Activated CD8-positive, alpha-beta memory T cell treated with anti-CD3 and anti-CD28 coated beads, Interleukin-2, amount 10 ng/mL, durations not matched to agents 7 days and 5 days (primary cell): ENCODE results near the gene SDK1. TPM values are rescaled to one million over a fixed set of nuclear protein-coding genes. Genes with fewer than 3 reads are reported as not detected.

Source experiments
- ATAC-seq: fragments of 150-1000 bp; cut with Tn5 transposase; one replicate; pipeline ENCODE4 v1.10.0; 2021; ENCODE audit warnings: moderate library complexity
- CTCF ChIA-PET: fragments of 350-600 bp; sonication (Branson Sonifier 250); formaldehyde crosslinking; loops from one replicate; lab custom pipeline; 2021; ENCODE audit warnings: antibody characterized with exemption; lab: Charles Lee
- DNase-seq: peaks from one replicate; pipeline ENCODE4 v3.0.0-alpha.2; 2020
- H3K27ac Mint-ChIP-seq: one replicate; pipeline ENCODE4 v1.8.0; 2021; ENCODE audit warnings: mild to moderate bottlenecking, mixed read lengths
- H3K27me3 Mint-ChIP-seq: one replicate; pipeline ENCODE4 v1.8.0; 2021; ENCODE audit warnings: mixed read lengths
- H3K36me3 Mint-ChIP-seq: one replicate; pipeline ENCODE4 v1.8.0; 2021; ENCODE audit warnings: mild to moderate bottlenecking, mixed read lengths
- H3K4me1 Mint-ChIP-seq: one replicate; pipeline ENCODE4 v1.8.0; 2021; ENCODE audit warnings: mixed read lengths
- H3K4me3 Mint-ChIP-seq: one replicate; pipeline ENCODE4 v1.8.0; 2021; ENCODE audit warnings: mild to moderate bottlenecking, moderate library complexity, mixed read lengths
- H3K9me3 Mint-ChIP-seq: one replicate; pipeline ENCODE4 v1.8.0; 2022; ENCODE audit warnings: low read depth, mixed read lengths
- total RNA-seq, 2 experiments: library from RNA; stranded (reverse); gene quantifications; one replicate each; pipeline ENCODE4 v1.2.3, GENCODE V29; 2021

Gene SDK1
- total RNA-seq, 2 experiments from 2014 or later, result 0.05 to 0.06 TPM

DNA sequence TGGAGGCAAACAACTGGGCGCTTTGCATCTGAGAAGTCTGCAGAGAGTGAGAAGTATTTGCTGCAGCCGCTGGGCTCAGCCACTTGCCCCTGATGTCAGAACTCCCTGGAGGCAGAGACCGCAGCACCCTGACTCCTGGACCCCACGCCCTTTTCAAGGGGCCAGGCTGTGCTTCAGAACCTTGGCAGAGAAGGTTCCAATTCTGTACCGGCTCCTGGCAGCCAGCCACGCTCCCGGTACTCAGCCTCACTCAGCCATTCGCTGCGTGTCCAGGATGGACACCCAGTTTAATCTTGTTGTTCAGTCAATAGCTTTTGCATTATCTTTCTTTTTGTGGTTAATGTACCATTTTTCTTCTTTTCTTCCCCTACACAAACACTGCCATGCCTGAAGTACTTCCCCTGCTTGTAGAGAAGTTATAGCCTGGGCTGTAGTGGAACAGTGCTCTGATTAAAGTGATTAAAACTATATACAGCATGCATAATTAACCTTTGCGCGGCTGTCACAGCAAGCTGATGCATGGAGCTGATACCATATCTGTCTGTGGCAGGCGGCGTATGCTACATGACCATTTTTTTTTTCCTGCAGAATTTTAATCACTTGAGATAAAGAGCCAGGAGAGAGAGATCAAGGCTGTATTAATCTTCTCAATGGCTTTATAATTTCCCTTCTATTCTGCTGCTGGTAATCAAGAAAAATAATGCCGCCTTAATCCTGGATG, 578.5 kb downstream of the SDK1 start:
- peaks cover 2% of the 10 kb centered on the region for H3K27me3 Mint-ChIP-seq
- H3K4me1 Mint-ChIP-seq, result no peaks in the 10 kb centered on the region
- ATAC-seq (no peak), DNase-seq (no peak)
- H3K9me3 Mint-ChIP-seq, result no peaks in the 10 kb centered on the region
- H3K36me3 Mint-ChIP-seq, result no peaks in the 10 kb centered on the region
- H3K4me3 Mint-ChIP-seq, result no peak overlapping the region
- H3K27ac Mint-ChIP-seq, result no peak overlapping the region
- CTCF ChIA-PET, result no interaction called here

DNA sequence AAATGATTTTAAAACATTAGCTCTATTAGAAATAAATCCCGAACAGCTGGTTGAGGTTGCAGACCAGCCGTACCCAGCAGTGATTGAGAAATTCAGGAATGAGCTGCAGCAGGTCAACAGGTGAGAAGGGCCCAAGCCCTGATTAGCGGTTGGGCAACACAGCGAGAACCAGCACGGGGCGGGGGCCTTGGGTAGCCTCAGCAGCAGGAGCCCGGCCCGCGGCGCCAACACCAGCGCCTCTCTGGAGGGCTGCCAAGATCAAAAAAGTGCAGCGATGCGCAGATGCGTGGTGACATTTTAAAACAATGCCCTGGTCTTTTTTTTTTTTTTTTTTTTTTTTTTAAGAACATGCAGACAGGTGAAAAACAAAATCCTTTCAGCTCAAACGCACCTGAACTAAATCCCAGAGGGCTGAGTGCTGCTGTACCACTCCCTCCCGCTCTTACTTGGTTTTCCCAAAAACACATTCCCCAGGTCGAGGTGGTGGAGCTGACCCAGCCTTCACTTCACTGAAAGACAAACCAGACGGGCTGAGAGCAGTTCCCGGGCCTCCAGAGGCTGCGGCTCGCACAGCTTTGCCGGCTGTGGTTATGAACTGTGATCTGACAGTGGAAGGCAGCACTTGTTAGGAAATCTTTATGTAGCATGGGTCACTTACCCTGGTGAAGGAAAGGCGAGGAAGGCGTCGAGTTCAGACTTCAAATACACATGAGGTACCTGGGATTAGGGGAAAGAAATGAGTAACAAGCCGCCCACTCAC, 579.4 kb downstream of the SDK1 start:
- Mint-ChIP-seq H3K9me3 (no peaks in the 10 kb centered on the region), H3K4me3 (no peak overlapping the region), H3K4me1 (no peaks in the 10 kb centered on the region), H3K27ac (no peak overlapping the region), H3K36me3 (no peaks in the 10 kb centered on the region), H3K27me3 (peaks cover 2% of the 10 kb centered on the region)
- ATAC-seq (no peak), DNase-seq (no peak)
- CTCF ChIA-PET, result no interaction called here

DNA sequence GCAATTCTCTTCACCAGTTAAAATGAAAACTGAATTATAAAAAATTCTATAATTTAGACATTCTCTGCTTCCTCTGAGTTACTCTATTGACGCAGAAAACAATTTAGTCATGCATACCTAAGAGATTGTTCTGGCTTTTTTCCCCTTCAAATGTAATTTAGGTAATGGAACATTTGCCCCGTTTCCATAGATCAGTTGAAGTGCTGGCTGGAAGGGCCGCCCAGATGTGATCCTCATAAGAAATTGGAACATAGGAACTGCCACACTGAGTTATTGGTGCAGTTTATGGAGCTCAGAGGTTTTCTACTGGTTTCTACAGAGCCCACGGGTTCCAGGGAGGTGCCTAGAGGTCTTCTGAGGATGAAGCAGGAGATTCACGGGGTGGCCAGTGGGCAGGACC, 581.7 kb downstream of the SDK1 start:
- H3K9me3 Mint-ChIP-seq, result no peaks in the 10 kb centered on the region
- no peaks in the 10 kb centered on the region for H3K4me1 Mint-ChIP-seq
- CTCF ChIA-PET, result no interaction called here
- no peak overlapping the region for H3K27ac Mint-ChIP-seq
- ATAC-seq (no peak), DNase-seq (no peak)
- H3K4me3 Mint-ChIP-seq, result no peak overlapping the region
- no peaks in the 10 kb centered on the region for H3K27me3 Mint-ChIP-seq
- H3K36me3 Mint-ChIP-seq, result no peaks in the 10 kb centered on the region

DNA sequence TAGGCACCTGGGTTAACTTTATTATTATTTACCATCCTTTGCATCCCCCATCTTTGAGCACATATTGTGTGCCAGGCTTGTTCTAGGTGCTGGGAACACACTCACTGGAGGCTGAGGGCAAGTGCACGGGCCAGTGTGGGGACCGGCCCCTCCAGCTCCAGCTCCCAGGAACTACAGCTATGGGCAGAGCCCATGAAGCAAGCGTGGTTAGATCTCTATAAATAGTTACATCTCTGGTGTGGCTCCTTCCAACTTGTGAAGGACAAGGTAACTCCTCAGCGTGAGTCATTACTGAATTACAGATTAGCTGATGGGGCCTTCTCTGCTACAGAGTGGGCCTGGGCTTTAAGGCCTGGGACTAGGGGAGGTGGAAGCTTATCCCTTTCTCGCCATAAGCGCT, 583.5 kb downstream of the SDK1 start:
- Mint-ChIP-seq H3K4me3 (no peak overlapping the region), H3K4me1 (no peaks in the 10 kb centered on the region), H3K27ac (no peak overlapping the region), H3K36me3 (no peaks in the 10 kb centered on the region), H3K9me3 (no peaks in the 10 kb centered on the region), H3K27me3 (no peaks in the 10 kb centered on the region)
- DNase-seq (no peak), ATAC-seq (no peak)
- CTCF ChIA-PET, result no interaction called here

DNA sequence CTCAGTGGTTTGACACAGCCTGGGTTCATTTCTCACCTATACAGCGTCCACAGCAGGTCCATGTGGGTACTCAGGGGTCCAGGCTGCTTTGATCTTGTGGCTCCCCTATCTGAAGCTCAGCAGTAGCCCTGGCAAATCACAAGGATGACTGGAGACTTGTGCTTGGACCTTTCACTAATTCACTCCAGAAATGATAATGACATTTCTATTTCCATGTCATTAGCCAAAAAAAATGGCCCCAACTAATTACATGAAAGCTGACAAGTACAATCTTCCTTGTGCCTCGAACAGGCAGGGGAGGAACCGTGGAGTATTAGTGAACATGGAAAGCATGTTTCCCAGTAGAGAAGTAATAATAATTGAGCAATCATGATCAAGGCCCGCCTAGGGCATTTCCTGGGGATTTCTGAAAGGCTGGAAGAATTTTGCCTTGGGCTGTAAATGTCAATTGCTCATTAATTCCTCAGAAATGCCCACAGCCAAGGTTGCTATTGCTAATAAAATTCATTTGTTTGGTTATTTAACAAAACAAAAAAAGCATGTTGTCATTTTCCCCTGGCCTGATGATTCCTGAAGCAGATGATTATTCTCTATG, 586.1 kb downstream of the SDK1 start:
- Mint-ChIP-seq H3K27me3 (no peaks in the 10 kb centered on the region), H3K9me3 (no peaks in the 10 kb centered on the region), H3K4me3 (no peak overlapping the region), H3K27ac (no peak overlapping the region), H3K4me1 (no peaks in the 10 kb centered on the region), H3K36me3 (no peaks in the 10 kb centered on the region)
- DNase-seq (no peak), ATAC-seq (no peak)
- CTCF ChIA-PET, result no interaction called here

DNA sequence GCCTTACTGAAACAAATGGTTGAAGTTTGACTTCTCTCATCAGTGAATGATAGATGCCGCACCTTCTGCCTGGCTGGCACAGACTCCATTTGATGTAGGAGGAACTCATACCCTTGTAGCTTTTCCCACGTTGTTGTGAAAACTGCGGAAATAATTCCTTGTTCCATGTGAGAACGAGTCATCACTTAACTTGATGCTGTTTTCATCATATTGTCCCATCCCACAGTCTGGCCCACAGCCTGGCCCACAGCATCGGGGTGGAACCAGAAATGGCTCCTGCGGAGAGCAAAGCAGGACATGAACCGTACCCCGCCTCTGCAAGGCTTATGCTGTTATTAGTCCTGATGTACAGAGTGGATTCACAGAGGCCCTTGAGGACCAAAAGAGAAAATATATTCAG, 587.0 kb downstream of the SDK1 start:
- H3K27ac Mint-ChIP-seq, result no peak overlapping the region
- H3K4me3 Mint-ChIP-seq, result no peak overlapping the region
- DNase-seq (no peak), ATAC-seq (no peak)
- CTCF ChIA-PET, result no interaction called here
- H3K9me3 Mint-ChIP-seq, result no peaks in the 10 kb centered on the region
- H3K36me3 Mint-ChIP-seq, result no peaks in the 10 kb centered on the region
- no peaks in the 10 kb centered on the region for H3K27me3 Mint-ChIP-seq
- H3K4me1 Mint-ChIP-seq, result no peaks in the 10 kb centered on the region

DNA sequence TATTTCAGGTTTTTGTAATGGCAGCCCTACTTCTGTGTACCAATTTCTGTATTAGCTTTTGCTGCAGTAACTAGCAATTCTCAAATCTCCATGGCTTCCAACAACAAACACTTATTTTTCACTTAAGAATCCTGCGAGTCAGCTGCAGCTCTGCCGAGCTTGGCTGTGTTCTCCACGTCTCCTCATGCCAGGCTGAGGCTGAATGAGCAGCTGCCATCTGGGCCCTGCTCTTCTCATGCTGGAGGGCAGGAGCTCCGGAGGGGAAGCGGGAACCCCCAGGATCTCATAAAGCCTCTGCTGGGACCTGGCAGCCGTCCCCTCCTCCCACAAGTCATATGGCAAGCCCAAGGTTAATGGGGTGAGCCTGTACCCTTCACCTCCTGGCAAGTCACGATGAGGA, 591.1 kb downstream of the SDK1 start:
- CTCF ChIA-PET, result no interaction called here
- H3K4me3 Mint-ChIP-seq, result no peak overlapping the region
- no peaks in the 10 kb centered on the region for H3K36me3 Mint-ChIP-seq
- no peaks in the 10 kb centered on the region for H3K4me1 Mint-ChIP-seq
- H3K27me3 Mint-ChIP-seq, result peaks cover 9% of the 10 kb centered on the region
- no peak for ATAC-seq
- no peak for DNase-seq
- H3K27ac Mint-ChIP-seq, result no peak overlapping the region
- no peaks in the 10 kb centered on the region for H3K9me3 Mint-ChIP-seq

DNA sequence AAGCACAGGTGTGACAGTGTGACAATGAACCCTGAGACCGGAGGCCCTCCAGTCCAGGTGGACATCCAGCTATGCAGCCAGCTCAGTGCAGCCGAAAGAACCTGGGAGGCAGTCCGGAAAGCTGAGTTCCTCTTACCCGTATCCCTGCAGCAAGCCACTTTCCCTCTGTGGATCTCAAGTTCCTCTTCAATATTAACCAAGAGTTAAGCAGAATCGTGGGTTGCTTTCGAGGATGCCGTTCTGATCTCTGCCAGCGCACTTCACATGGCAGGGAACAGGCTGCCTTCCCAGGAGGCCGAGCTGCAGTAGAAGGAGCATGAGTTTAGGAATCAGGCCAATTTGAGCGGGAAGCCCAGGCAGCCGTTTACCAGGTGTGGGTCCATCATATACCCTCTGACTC, 591.6 kb downstream of the SDK1 start:
- no peaks in the 10 kb centered on the region for H3K4me1 Mint-ChIP-seq
- CTCF ChIA-PET, result no interaction called here
- ATAC-seq (no peak), DNase-seq (no peak)
- H3K9me3 Mint-ChIP-seq, result no peaks in the 10 kb centered on the region
- no peaks in the 10 kb centered on the region for H3K36me3 Mint-ChIP-seq
- peaks cover 9% of the 10 kb centered on the region for H3K27me3 Mint-ChIP-seq
- H3K4me3 Mint-ChIP-seq, result no peak overlapping the region
- no peak overlapping the region for H3K27ac Mint-ChIP-seq

DNA sequence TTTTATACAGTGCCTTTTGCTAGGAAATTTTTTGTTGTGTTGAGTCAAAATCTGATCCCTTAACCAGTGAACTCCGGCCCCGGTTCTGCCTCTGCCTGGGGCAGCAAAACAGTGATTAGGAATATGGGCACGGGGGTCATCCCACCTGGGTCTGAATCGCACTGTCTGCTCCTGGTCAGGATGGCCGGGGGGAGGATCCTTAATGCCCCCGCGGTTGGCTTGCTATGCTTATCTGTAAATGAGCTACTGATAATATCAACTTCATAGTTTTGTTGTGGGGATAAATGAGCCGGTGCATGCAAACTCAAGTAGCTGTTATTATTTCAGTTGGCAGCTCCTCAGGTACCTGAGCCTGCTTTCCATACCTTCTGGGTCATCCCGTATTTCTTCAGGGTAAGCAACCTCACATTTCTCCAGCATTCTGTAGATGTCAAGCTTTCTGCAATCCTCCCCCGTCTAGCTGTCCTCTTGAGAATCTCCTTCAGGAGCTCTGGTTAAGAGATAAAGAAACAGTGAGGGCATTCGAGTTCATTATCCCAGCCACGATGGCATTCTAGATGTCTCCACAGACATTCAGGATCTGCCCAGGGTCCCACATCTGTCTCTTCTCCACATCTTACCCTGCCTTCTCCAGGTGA, 592.2 kb downstream of the SDK1 start:
- ATAC-seq (no peak), DNase-seq (no peak)
- Mint-ChIP-seq H3K36me3 (no peaks in the 10 kb centered on the region), H3K4me3 (no peak overlapping the region), H3K4me1 (no peaks in the 10 kb centered on the region), H3K27me3 (peaks cover 9% of the 10 kb centered on the region), H3K9me3 (no peaks in the 10 kb centered on the region), H3K27ac (no peak overlapping the region)
- CTCF ChIA-PET, result interaction anchor here (0.9 kb wide), 1 partner anchor 1028 kb away, joined by 3 read pairs; no protein-coding TSS in a partner anchor

DNA sequence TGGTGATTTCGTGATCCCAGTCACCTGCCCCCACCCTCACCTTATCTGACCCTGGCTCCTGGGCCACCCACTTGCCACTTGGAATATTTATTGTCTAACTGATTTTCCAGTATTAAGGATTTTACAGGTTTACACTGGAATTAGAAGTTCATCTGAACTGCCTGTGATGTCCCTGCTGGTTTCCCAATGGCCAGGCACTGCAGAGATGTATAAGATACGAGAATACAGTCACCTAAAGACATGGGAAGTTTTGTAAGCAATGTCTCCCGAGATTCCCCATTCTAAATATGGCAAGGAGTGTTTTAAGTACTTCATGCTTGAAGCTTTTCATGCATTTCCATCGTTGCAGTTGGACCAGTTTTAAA, 592.7 kb downstream of the SDK1 start:
- peaks cover 9% of the 10 kb centered on the region for H3K27me3 Mint-ChIP-seq
- no peak overlapping the region for H3K4me3 Mint-ChIP-seq
- no peak for ATAC-seq
- H3K27ac Mint-ChIP-seq, result no peak overlapping the region
- CTCF ChIA-PET, result interaction anchor here (0.7 to 0.9 kb wide), 2 partner anchors 46 to 1028 kb away, joined by 3 to 5 read pairs; no protein-coding TSS in a partner anchor
- H3K36me3 Mint-ChIP-seq, result no peaks in the 10 kb centered on the region
- H3K4me1 Mint-ChIP-seq, result no peaks in the 10 kb centered on the region
- DNase-seq, result no peak
- no peaks in the 10 kb centered on the region for H3K9me3 Mint-ChIP-seq

DNA sequence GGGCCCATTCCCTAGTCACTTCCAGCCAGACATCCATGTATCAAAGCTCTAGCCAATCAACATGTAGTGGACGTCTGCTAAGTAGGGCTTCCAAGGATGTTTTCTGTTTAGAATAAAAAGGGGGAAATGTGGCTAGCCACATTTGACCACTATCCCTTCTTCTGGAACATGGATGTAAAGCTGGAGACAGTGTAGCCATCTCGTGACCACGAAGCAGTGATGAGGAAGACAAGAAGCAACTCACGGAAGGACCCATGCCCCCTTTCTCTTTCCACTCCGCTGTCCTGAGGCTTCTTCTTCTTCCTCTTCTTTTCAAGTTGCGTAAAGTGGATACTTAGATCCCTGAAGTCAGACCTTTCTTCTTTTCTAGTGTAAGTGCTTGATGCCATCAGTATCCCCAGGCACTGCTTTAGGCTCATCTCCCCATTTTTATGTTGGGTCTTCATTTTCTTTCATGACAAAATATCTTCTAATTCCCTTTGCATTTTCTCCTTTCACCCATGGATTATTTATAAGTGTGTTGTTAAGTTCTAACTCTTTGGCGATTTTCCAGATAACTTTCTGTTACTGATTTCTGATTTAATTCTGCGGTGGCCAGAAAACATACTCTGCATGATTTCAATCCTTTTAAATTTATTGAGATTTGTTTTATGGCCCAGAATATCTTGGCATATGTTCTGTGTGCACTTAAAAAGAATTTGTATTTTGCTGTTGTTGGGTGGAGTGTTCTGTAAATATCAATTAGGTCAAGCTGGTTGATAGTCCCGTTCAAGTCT, 594.5 kb downstream of the SDK1 start:
- ATAC-seq, result no peak
- no peaks in the 10 kb centered on the region for H3K9me3 Mint-ChIP-seq

DNA sequence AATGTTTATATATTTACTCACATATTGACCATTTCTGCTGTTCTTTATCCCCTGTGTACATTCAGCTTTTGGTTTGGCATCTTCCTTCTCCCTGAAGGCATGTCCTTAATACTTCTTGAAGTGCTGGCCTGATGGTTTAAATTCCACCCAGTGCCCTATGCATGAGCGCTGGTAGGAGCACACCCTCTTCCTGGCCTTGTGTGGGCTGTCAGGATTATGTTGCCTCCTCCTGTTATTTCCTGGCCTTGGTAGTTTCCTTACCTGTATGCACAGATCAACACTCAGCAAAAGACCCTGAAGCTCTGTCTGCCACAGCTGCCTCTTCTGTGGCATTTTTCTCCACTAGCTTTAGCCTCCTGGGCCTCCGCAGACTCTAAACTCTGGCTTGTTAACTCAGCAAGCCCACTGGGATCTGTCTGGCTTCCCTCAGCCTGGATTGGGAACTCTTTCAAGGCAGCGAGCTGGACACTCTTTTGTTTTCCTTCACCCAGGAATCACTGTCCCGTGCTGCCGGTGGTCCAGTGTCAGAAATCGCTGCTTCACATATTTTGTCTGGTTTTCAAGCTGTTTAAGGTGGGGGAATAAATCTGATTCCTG, 595.2 kb downstream of the SDK1 start:
- Mint-ChIP-seq H3K27me3 (peaks cover 9% of the 10 kb centered on the region), H3K36me3 (no peaks in the 10 kb centered on the region), H3K4me1 (no peaks in the 10 kb centered on the region), H3K9me3 (no peaks in the 10 kb centered on the region), H3K27ac (no peak overlapping the region), H3K4me3 (no peak overlapping the region)
- CTCF ChIA-PET, result interaction anchor here (1.8 kb wide), 1 partner anchor 25 kb away, joined by 4 read pairs; no protein-coding TSS in a partner anchor
- DNase-seq (no peak), ATAC-seq (no peak)

More for the DNA sequence above, 594.5 kb downstream of the SDK1 start:
- no peaks in the 10 kb centered on the region for H3K36me3 Mint-ChIP-seq
- no peak for DNase-seq
- H3K27ac Mint-ChIP-seq, result no peak overlapping the region
- peaks cover 9% of the 10 kb centered on the region for H3K27me3 Mint-ChIP-seq
- CTCF ChIA-PET, result no interaction called here
- no peak overlapping the region for H3K4me3 Mint-ChIP-seq
- no peaks in the 10 kb centered on the region for H3K4me1 Mint-ChIP-seq
